Endometrial microvascular endothelial cells (primary cell): ENCODE results near the gene LMCD1. TPM values are rescaled to one million over a fixed set of nuclear protein-coding genes. Genes with fewer than 3 reads are reported as not detected.

Experiments
- in situ Hi-C: cut with HindIII; loops from 2 replicates; pipeline ENCODE4 v1.10.0; 2017; ENCODE audit warnings: low sequenced_read_pairs, low pct_unique_long_range_greater_than_20kb; ENCODE audit errors: inconsistent ontology term
- total RNA-seq: library from RNA; depleted of rRNA; stranded (reverse); fragments of >200 nt; gene quantifications from one replicate; pipeline ENCODE4 v1.2.3, GENCODE V29; 2015; ENCODE audit errors: inconsistent ontology term

The LMCD1 gene
- total RNA-seq, 1 donor from 2014 or later: 39.1 TPM

GRCh38 chr3:8524656-8525399, 23.2 kb downstream of the LMCD1 start:
- in situ Hi-C loops: no loop called here

GRCh38 chr3:8525893-8526292, 24.3 kb downstream of the LMCD1 start:
- in situ Hi-C loops: no loop called here

DNA sequence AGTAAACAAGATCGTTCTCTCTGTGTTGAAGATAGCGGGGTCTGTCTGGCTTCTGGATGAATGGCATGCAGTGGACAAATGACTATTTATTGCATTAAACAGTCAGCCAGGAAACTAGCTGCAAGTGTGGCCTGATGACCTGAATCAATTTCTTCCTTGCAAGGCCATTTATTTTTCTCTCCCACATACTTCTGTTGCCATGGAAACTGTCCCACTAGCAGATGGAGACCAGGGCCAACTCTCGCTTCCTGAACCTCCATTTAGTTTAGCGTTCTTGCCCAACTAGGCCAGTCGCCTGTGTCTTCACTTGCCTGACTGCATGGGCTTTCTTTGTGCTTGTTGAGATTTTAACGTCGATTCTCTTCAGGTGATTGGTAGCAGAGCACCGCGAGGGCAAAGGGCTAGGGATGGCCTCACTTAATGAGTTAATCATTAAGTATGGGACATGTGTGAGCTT, 27.6 kb downstream of the LMCD1 start:
- in situ Hi-C loops: no loop called here

- in situ Hi-C loops: no loop called here
Observed at GRCh38 chr3:8529738-8530525, 28.3 kb downstream of the LMCD1 start.

DNA sequence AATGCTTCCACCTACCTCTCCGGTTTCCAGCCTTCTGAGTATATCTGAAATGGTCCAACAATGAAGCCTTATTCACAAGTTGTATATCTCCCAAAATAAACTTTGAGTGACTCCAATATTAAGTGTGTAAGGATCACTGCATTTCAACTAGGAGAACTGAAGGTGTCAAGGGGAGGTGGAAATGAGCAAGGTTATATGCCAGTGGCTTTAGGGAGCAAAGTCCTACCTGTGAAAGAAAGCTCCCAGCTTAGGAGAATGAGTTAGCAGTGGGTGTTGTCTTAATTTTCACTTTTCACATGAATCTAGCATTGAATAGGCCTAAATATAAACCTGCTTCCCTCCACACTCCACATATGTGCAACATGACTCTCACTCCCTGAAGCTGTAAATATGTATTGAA, 29.0 kb downstream of the LMCD1 start:
- in situ Hi-C loops: no loop called here

DNA sequence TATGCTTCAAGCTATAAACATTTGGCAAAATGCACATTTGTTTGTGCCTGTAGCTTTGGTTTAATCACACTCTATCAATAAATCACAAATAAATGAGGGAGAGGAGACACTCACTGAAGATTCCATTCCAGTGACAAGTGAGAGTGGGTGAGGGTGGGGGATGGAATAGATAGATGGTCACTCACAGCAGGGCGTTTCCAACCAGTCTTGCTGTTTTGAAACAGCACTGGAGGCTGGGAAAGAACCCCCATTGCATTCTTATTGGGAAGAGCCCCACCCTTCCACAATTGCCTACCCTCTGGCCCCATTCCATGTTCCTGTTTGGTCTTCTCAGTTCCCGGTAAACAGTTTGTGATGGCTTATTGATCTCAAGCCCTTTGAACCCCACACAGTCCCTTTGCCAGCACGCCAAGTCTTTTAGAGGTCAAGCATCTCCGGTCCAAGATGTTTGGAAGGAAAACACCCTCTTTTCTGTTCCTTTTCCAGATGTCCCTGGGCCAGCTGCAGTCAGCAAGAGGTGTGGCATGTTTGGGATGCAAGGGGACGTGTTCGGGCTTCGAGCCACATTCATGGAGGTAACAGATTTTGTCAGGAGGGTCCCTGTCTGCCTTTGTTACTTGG, 30.7 kb downstream of the LMCD1 start:
- in situ Hi-C loops: no loop called here

- in situ Hi-C loops: no loop called here
Observed at GRCh38 chr3:8536096-8537056, 34.8 kb downstream of the LMCD1 start.

- in situ Hi-C loops: no loop called here
Observed at GRCh38 chr3:8537440-8537839, 35.8 kb downstream of the LMCD1 start.

GRCh38 chr3:8538223-8538622, 36.6 kb downstream of the LMCD1 start:
- in situ Hi-C loops: no loop called here

DNA sequence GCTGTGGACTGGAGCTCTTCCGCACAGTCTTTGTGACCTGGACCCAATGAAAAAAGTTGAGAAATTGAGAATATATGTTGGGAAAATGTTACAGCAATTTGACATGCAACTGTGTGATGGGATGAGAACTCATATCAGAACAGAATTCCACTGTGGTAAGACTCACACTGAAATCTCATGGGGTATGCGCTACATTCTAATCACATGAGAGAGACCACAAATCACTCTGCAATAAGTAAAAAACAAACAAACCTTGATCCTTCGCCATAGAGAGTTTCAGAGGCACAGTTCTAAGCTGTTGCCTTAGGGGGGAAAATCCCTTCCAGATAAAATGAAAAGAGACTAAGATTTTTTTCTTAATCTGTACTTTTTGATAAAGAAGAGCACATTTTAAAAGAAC, 37.3 kb downstream of the LMCD1 start:
- in situ Hi-C loops: no loop called here

DNA sequence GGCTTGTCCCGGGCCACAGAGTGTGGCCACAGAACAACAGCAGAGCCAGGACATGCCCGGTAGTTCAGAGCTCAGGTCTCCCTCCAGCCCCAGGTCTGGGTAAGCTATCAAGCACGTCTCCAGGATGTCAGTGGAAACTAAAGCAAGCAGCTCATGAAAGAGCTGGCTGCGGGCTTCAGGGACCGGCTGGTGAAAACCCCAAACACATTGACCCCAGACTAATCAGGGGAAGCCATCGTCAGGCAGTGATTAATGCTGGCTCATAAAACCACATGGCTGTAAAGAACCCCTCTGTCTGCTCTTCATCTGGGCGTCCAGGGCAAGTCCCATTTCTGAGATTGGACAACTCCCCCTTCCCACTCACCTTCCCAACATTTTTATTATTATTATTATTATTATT, 37.8 kb downstream of the LMCD1 start:
- in situ Hi-C loops: no loop called here

- in situ Hi-C loops: no loop called here
Observed at GRCh38 chr3:8540456-8540855, 38.8 kb downstream of the LMCD1 start.

GRCh38 chr3:8541486-8541885, 39.9 kb downstream of the LMCD1 start:
- in situ Hi-C loops: no loop called here

- in situ Hi-C loops: no loop called here
Observed at GRCh38 chr3:8542190-8543135, 40.8 kb downstream of the LMCD1 start.

DNA sequence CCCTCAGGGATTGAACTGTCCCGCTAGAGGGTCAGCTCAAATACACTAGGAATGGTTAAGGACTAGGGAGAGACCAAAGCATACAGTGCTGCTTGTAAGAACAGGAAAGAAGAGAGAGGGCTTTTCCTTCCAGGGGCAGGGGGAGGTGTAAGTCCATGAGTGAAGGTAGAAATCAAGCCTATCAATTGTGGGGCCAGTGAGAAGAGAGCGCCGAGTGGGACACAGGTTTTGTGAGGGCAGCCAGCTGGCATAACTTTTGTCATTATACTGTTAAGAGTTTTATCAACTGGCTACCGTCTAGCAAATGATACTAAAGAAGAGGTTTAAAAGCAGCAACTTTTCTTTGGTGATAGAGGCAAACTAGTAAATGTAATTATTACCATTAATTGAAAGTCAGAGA, 45.0 kb downstream of the LMCD1 start:
- in situ Hi-C loops: no loop called here

DNA sequence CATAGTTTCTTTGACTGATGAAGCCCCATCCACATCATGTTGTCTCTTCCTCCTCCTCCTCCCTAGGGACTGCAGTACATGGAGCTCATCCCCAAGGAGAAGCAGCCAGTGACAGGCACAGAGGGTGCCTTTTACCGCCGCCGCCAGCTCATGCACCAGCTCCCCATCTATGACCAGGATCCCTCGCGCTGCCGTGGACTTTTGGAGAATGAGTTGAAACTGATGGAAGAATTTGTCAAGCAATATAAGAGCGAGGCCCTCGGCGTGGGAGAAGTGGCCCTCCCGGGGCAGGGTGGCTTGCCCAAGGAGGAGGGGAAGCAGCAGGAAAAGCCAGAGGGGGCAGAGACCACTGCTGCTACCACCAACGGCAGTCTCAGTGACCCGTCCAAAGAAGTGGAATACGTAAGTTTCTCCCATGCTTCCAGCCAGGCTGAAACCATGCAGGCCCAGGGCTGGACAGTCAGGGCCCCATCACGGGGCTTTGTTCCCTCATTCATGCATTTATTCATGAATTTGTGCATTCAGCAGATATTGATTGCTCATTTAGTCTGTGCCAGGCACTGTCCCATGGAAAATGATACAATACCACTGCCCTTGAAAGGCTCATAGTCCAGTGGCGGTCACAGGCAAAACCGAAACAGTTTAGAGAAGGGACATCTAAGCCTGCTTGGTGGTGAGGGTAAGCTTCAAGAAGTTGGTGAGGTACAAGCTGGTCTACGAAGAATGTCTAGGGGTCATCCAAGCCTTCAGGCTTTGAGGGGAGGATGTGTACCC, 47.1 kb downstream of the LMCD1 start:
- in situ Hi-C loops: no loop called here

GRCh38 chr3:8549354-8549753, 47.7 kb downstream of the LMCD1 start:
- in situ Hi-C loops: no loop called here
